ENCODE measurements around the gene ESPL1.

ESPL1 gene

GRCh38 chr12:53231921-53232645 is 36.0 kb upstream of the ESPL1 start, which contains the start of gene RARG:
Gene RARG, minus strand, starts transcription at chr12:53232209. Its CDS starts 4,664 bp downstream, at chr12:53227545.
- ATAC-seq: peak; percentile 74 to 76

- peak; percentile 22 to 33 for ATAC-seq
These were observed 35.2 kb upstream of the ESPL1 start for GRCh38 chr12:53232646-53233461.

- ATAC-seq: no peak
These were observed 34.4 kb upstream of the ESPL1 start for GRCh38 chr12:53233671-53234121.

GRCh38 chr12:53234271-53234914 is 33.7 kb upstream of the ESPL1 start:
- no peak for ATAC-seq

GRCh38 chr12:53235164-53235563 is 32.9 kb upstream of the ESPL1 start:
- no peak for ATAC-seq

GRCh38 chr12:53235742-53236442 is 32.2 kb upstream of the ESPL1 start:
- ATAC-seq: no peak

- ATAC-seq: peak in 1 of 2 donors; percentile 13
These were observed 31.5 kb upstream of the ESPL1 start for GRCh38 chr12:53236443-53237111.

GRCh38 chr12:53239643-53240258 is 28.3 kb upstream of the ESPL1 start:
- no peak for ATAC-seq

GRCh38 chr12:53241623-53242412 is 26.3 kb upstream of the ESPL1 start:
- ATAC-seq: no peak

GRCh38 chr12:53244337-53244736 is 23.8 kb upstream of the ESPL1 start:
- ATAC-seq: no peak

- no peak for ATAC-seq
These were observed 22.8 kb upstream of the ESPL1 start for GRCh38 chr12:53245286-53245685.

- ATAC-seq: peak; percentile 83 to 86
These were observed 16.4 kb upstream of the ESPL1 start for GRCh38 chr12:53251477-53252348.

GRCh38 chr12:53252349-53252916 is 15.7 kb upstream of the ESPL1 start:
- ATAC-seq: no peak

- no peak for ATAC-seq
These were observed 14.8 kb upstream of the ESPL1 start for GRCh38 chr12:53253298-53253697.

GRCh38 chr12:53254816-53255545 is 13.1 kb upstream of the ESPL1 start:
- ATAC-seq: no peak

GRCh38 chr12:53255996-53256395 is 12.1 kb upstream of the ESPL1 start:
- no peak for ATAC-seq

GRCh38 chr12:53258541-53259539 is 9.3 kb upstream of the ESPL1 start:
- ATAC-seq: no peak
